Left ventricle myocardium inferior (tissue), 1 donor: Measurements from ENCODE around the gene ERICH4. TPM values are rescaled to one million over a fixed set of nuclear protein-coding genes. Genes with fewer than 3 reads are reported as not detected.
"Not testable (repeated sequence)": the region's sequence is repeated elsewhere in the genome, so short reads cannot be mapped to it uniquely, and the experiment has no call there.

Source experiments
- DNase-seq: peaks from one replicate; pipeline ENCODE4 v3.0.0-alpha.2; 2020
- H3K27ac ChIP-seq: fragments of 200-600 bp; replicated peaks from 2 replicates; pipeline ENCODE4 v1.8.0; 2021
- H3K27me3 ChIP-seq: fragments of 200-600 bp; 2 replicates; pipeline ENCODE4 v1.8.0; 2021; ENCODE audit warnings: low read depth
- H3K36me3 ChIP-seq: fragments of 200-600 bp; 2 replicates; pipeline ENCODE4 v1.8.0; 2021
- H3K4me1 ChIP-seq: fragments of 200-600 bp; 2 replicates; pipeline ENCODE4 v1.8.0; 2021
- H3K4me3 ChIP-seq: fragments of 200-600 bp; 2 replicates; pipeline ENCODE4 v1.8.0; 2021; ENCODE audit warnings: mild to moderate bottlenecking, moderate library complexity
- H3K9me3 ChIP-seq: fragments of 200-600 bp; replicated peaks from 2 replicates; pipeline ENCODE4 v1.8.0; 2021
- intact Hi-C: fragments of 100-400 bp; cut with micrococcal nuclease; formaldehyde crosslinking; loops from one replicate; pipeline ENCODE4 v1.11.0; 2022
- total RNA-seq: library from RNA; stranded (reverse); fragmentation: NEBNext Ultra II Directional; extraction: Animal tissue kit (Norgen Biotek cat#: 25700); gene quantifications from one replicate; pipeline ENCODE4 v1.2.1, GENCODE V29; 2021
- TF ChIP-seq, protein P1 (sequence below): fragments of 200-600 bp; IDR thresholded peaks from 2 replicates; pipeline ENCODE4 v1.8.0; 2021; ENCODE audit warnings: antibody characterized with exemption, mild to moderate bottlenecking, borderline replicate concordance
- donor health status: DM: no; HTN: yes; CAD: no; lungs with severe emphysema.

The ERICH4 gene
- total RNA-seq, 1 donor from 2014 or later = not detected

DNA sequence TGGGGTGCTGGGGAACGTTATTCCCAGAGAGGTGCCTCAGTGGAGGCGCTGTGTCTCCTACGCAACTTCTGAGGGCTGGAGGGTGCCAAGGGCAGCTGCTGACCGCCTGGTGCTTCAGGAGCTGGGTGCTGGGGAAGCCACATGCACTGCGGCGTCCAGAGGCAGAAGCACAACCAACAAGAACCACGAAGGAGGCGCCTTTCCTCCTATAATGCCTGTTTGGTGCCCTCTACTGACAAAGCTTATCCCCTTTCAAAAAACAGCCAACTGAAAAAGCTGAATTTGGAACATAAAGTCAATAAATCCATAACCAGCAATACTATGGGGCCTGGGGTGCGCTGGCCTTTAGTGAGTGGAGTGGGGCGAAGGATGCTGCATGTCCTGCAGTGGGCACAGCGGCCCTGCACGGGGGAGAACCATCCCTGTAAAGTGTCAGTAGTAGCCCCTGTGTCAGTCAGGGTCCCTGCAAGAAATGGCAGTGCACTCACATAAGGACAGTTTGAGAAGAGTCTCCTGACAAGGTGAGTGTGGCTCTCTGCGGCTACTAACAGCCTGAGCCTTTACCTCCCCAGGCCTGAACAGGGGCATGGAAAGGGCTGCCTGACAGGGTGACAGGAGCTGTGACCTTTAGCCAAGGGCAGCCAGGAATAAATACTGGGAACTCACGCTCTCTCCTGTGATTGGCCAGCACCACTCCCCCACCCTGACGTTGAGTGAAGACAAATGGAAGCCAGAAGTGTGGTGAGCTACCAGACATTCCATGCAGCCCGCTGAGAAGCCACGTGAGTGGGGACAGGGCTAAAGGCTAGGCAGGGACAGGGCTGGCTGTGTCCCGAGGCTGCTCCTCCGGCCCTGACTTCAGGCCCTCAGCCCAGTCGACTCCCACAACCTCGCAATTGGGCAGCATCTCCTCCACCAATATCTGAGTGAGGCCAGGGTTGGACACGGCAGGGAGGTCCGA lies 11.2 kb upstream of the ERICH4 start:
- intact Hi-C loops = no loop called here
- H3K36me3 ChIP-seq = peaks cover 43% of the 10 kb centered on the region
- H3K4me3 ChIP-seq = peak overlapping the region; percentile 56
- H3K4me1 ChIP-seq = peaks cover 58% of the 10 kb centered on the region
- no peaks in the 10 kb centered on the region for H3K9me3 ChIP-seq
- no peaks in the 10 kb centered on the region for H3K27me3 ChIP-seq
- TF ChIP-seq, protein P1, sequence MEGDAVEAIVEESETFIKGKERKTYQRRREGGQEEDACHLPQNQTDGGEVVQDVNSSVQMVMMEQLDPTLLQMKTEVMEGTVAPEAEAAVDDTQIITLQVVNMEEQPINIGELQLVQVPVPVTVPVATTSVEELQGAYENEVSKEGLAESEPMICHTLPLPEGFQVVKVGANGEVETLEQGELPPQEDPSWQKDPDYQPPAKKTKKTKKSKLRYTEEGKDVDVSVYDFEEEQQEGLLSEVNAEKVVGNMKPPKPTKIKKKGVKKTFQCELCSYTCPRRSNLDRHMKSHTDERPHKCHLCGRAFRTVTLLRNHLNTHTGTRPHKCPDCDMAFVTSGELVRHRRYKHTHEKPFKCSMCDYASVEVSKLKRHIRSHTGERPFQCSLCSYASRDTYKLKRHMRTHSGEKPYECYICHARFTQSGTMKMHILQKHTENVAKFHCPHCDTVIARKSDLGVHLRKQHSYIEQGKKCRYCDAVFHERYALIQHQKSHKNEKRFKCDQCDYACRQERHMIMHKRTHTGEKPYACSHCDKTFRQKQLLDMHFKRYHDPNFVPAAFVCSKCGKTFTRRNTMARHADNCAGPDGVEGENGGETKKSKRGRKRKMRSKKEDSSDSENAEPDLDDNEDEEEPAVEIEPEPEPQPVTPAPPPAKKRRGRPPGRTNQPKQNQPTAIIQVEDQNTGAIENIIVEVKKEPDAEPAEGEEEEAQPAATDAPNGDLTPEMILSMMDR = peak; percentile 54
- DNase-seq = peak; percentile 82
- peak overlapping the region; percentile 93 for H3K27ac ChIP-seq

DNA sequence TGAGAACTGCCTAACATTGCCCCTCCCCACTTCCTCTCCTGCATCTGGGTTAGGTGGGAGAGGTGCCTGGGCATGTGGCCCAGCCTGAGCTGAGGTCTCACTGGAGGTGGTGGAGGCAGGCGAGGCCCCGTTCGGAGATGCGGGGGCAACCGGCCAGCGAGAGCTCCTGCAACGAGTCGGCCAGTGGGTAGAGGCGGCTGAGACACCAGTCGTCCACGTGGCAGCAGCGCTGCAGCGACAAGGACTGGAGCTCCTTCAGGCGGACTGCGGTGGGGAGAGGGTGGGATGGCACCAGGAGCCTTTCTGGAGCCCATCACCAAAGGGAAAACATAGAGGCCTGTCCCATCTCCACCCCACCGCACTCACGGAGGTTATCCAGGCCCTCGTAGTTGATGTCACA lies 9.8 kb upstream of the ERICH4 start:
- intact Hi-C loops = no loop called here

DNA sequence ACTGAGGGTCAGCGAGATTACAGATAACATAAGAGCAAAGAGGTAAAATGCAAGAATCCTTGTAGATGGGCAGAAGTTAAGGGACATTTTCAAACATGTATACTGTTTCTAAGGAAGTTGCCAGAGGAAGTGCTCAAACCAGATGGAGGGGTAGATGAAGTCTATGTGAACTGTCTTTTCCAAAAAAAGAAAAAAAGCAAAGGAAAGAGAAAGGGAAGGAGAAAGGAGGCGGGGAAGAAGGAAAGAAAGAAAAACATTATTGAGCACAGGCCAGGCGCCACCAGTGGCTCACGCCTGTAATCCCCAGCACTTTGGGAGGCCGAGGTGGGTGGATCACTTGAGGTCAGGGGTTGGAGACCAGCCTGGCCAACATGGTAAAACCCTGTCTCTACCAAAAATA lies 8.5 kb upstream of the ERICH4 start:
- Histone ChIP-seq H3K4me1 (peaks cover 47% of the 10 kb centered on the region), H3K9me3 (no peaks in the 10 kb centered on the region), H3K36me3 (peaks cover 58% of the 10 kb centered on the region), H3K4me3 (no peak overlapping the region), H3K27me3 (no peaks in the 10 kb centered on the region), H3K27ac (peak overlapping the region; percentile 93)
- TF ChIP-seq, protein P1 = no peak
- intact Hi-C loops = no loop called here
- DNase-seq = no peak

More for the DNA sequence above, 9.8 kb upstream of the ERICH4 start:
- no peak for DNase-seq
- peak overlapping the region; percentile 93 for H3K27ac ChIP-seq
- H3K4me3 ChIP-seq = peak overlapping the region; percentile 56
- no peaks in the 10 kb centered on the region for H3K9me3 ChIP-seq
- TF ChIP-seq, protein P1 = no peak
- peaks cover 47% of the 10 kb centered on the region for H3K4me1 ChIP-seq
- no peaks in the 10 kb centered on the region for H3K27me3 ChIP-seq
- peaks cover 57% of the 10 kb centered on the region for H3K36me3 ChIP-seq

DNA sequence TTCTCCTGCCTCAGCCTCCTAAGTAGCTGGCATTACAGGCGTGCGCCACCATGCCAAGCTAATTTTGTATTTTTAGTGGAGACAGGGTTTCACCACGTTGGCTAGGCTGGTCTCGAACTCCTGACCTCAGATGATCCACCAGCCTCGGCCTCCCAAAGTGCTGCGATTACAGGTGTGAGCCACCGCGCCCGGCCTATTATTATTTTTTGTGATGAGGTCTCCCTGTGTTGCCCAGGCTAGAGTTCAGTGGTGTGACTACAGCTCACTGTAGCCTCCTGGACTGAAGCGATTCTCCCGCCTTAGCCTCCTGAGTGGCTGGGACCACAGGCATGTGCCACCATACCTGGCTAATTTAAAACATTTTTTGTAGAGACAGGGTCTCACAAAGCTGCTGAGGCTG lies 7.6 kb upstream of the ERICH4 start:
- DNase-seq, H3K27me3 ChIP-seq, H3K4me3 ChIP-seq, H3K9me3 ChIP-seq, intact Hi-C loops, H3K27ac ChIP-seq: not testable (repeated sequence)
- H3K36me3 ChIP-seq = peaks cover 58% of the 10 kb centered on the region
- peaks cover 47% of the 10 kb centered on the region for H3K4me1 ChIP-seq

DNA sequence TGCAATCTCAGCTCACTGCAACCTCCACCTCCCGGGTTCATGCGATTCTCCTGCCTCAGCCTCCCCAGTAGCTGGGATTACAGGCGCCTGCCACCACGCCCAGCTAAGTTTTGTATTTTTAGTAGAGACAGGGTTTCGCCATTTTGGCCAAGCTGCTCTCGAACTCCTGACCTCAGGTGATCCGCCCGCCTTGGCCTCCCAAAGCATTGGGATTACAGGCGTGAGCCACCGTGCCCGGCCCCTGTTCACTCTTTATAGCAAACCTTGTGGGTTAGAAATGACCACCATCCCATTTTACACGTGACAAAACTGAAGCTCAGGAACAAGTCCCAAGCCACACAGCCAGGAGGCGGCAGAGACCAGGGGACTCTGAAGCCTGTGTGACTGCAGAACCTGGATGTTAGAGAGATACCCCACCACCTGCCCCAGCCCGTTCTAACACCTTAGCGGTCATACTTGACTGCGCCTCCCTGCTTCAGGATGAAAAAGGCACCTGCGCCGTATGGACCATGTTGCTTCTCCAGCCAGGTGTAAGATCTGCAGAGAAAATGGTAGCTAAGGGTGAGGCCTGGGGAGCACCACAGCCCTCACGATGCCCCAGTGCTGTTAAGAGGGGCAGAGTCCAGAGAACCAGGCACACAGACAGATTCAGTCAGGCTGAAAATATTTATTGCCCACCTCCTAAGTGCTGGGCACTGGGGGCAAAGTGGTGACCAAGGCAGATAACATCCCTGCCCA lies 6.9 kb upstream of the ERICH4 start:
- peaks cover 41% of the 10 kb centered on the region for H3K4me1 ChIP-seq
- H3K27me3 ChIP-seq = no peaks in the 10 kb centered on the region
- H3K9me3 ChIP-seq = no peaks in the 10 kb centered on the region
- H3K4me3 ChIP-seq = no peak overlapping the region
- intact Hi-C loops = no loop called here
- DNase-seq = no peak
- TF ChIP-seq, protein P1 = no peak
- H3K36me3 ChIP-seq = peaks cover 54% of the 10 kb centered on the region
- H3K27ac ChIP-seq = no peak overlapping the region

DNA sequence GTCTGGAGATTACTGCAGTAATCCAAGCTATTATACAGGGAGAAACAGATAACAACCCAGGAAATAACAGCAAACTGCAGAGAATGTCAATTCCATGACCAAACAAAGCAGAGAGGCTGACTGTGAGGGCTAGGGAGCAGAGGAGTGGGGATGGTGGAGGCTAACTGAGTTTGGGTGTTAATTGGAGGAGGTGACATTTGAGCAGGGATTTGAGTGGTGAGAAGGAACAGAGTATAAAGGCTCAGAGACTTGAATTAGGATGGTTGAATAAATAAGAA lies 6.3 kb upstream of the ERICH4 start:
- peaks cover 51% of the 10 kb centered on the region for H3K36me3 ChIP-seq
- no peak overlapping the region for H3K27ac ChIP-seq
- peaks cover 36% of the 10 kb centered on the region for H3K4me1 ChIP-seq
- no peaks in the 10 kb centered on the region for H3K9me3 ChIP-seq
- intact Hi-C loops = no loop called here
- TF ChIP-seq, protein P1 = no peak
- H3K4me3 ChIP-seq = no peak overlapping the region
- no peaks in the 10 kb centered on the region for H3K27me3 ChIP-seq
- no peak for DNase-seq
